Measurements from ENCODE around the gene CTDP1. TPM values are rescaled to one million over a fixed set of nuclear protein-coding genes. Genes with fewer than 3 reads are reported as not detected.

The CTDP1 gene
- total RNA-seq, 1 donor: 20.7 TPM

- TF ChIP-seq CTCF (IDR thresholded peaks at IDR 0.05; ENCODE audit: insufficient read depth, low read depth, low read length): no peak
- H3K4me3 ChIP-seq (ENCODE audit: low read depth, low read length): no peak overlapping the region
- no peak for DNase-seq (ENCODE audit: low read depth)
These were observed 2.4 kb upstream of the CTDP1 start for GRCh38 chr18:79677221-79677620.

GRCh38 chr18:79677840-79678239, 1.8 kb upstream of the CTDP1 start:
- no peak for DNase-seq (ENCODE audit: low read depth)
- H3K4me3 ChIP-seq (ENCODE audit: low read depth, low read length): no peak overlapping the region
- no peak for TF ChIP-seq CTCF (IDR thresholded peaks at IDR 0.05; ENCODE audit: insufficient read depth, low read depth, low read length)

DNA sequence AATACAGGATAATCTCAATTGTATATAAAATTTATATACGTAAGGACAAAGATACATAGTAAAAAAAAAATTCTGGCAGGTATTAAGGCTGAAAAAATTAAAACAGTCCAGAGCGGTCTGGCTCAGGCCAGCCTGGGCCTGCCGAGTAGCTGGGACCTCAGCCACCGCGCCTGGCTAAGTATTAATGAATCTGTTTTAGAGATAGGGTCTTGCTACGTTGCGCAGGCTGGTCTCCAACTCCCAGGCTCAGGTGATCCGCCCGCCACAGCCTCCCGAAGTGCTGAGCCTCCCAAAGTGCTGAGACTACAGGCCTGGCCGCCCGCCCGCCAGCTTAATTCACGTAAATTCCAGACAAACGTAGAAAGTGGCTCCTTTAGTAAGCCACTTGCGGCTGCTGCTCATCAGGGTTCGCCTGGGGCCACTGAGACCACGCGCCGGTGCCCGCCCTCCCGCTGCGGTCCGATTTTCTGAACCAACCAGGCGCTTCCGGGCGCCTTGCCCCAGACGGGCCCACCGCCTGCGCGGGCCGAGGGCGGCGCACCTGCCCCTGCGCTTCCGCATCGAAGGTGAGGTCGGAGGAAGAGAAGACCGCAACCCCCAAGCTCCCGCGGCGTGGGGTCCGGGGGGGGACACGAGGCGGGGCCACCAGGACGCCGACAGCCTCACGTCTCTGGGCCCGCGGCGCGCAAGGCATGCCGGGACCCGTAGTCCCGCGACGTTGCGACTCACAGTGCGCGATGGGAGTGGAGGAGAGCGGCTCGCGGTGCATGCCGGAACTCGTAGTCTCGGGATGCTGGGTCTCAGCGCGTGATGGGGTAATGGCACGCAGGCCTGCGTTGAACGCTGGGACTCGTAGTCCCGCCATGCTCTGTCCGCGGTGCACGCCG, 695 bp upstream of the CTDP1 start:
- peak overlapping the region; percentile 90 for H3K4me3 ChIP-seq (ENCODE audit: low read depth, low read length)
- TF ChIP-seq CTCF (IDR thresholded peaks at IDR 0.05; ENCODE audit: insufficient read depth, low read depth, low read length): no peak
- DNase-seq (ENCODE audit: low read depth): peak; percentile 99

GRCh38 chr18:79680100-79680879, 687 bp downstream of the CTDP1 start:
- no peak for TF ChIP-seq CTCF (IDR thresholded peaks at IDR 0.05; ENCODE audit: insufficient read depth, low read depth, low read length)
- peak; percentile 71 for DNase-seq (ENCODE audit: low read depth)
- H3K4me3 ChIP-seq (ENCODE audit: low read depth, low read length): peak overlapping the region; percentile 90

GRCh38 chr18:79680891-79681339, 1.3 kb downstream of the CTDP1 start:
- TF ChIP-seq CTCF (IDR thresholded peaks at IDR 0.05; ENCODE audit: insufficient read depth, low read depth, low read length): no peak
- peak overlapping the region; percentile 90 for H3K4me3 ChIP-seq (ENCODE audit: low read depth, low read length)
- DNase-seq (ENCODE audit: low read depth): no peak

- DNase-seq (ENCODE audit: low read depth): peak; percentile 85
- peak overlapping the region; percentile 90 for H3K4me3 ChIP-seq (ENCODE audit: low read depth, low read length)
- no peak for TF ChIP-seq CTCF (IDR thresholded peaks at IDR 0.05; ENCODE audit: insufficient read depth, low read depth, low read length)
These were observed 2.1 kb downstream of the CTDP1 start for GRCh38 chr18:79681484-79682387.

Measured in fibroblast of villous mesenchyme (primary cell).